WTC11 (cell line): ENCODE measurements around the gene COG6.

ENCODE experiments used
- CTCF ChIP-seq: fragments of 200-600 bp; IDR thresholded peaks from 2 replicates; pipeline ENCODE4 v1.8.0; 2022; ENCODE audit warnings: antibody characterized with exemption
- NR3C1 ChIP-seq: sonication (generic); formaldehyde crosslinking; conservative IDR thresholded peaks from 2 replicates; pipeline ENCODE4 v1.8.1; 2023; ENCODE audit warnings: low read depth, mild to moderate bottlenecking, missing genetic modification reagents
- TCF7 ChIP-seq: sonication (generic); formaldehyde crosslinking; IDR thresholded peaks from 2 replicates; pipeline ENCODE4 v1.8.0; 2022; ENCODE audit warnings: mild to moderate bottlenecking, low read depth, missing genetic modification reagents, moderate library complexity

- TF ChIP-seq CTCF (no peak), NR3C1 (CRISPR knock-in tag) (no peak), TCF7 (CRISPR knock-in tag) (no peak)
Measured at GRCh38 chr13:39676315-39676876, 20.9 kb downstream of the COG6 start.
